HCT116 (cell line): ENCODE results near the gene FBN3. TPM values are rescaled to one million over a fixed set of nuclear protein-coding genes. Genes with fewer than 3 reads are reported as not detected.

Experiments used
- ATAC-seq: fragments of 200-7000 bp; cut with Tn5 transposase; 2 replicates; pipeline ENCODE4 v1.9.1; 2020; ENCODE audit warnings: mild to moderate bottlenecking, moderate library complexity
- BruUV-seq: library from RNA; stranded (reverse); fragments of 400-500 nt; replicated peaks from 2 replicates; lab custom pipeline; 2021; lab: Mats Ljungman, UMichigan
- CTCF ChIA-PET: fragments of 300-600 bp; sonication (Branson Sonifier 250); formaldehyde crosslinking; loops from one replicate; lab custom pipeline; 2021; ENCODE audit warnings: antibody characterized with exemption; lab: Charles Lee
- POLR2A ChIA-PET: fragments of 300-600, 350-600 bp; sonication (Branson Sonifier 250); formaldehyde crosslinking; loops from one replicate; lab custom pipeline; 2021; ENCODE audit warnings: antibody characterized with exemption; lab: Charles Lee
- RAD21 ChIA-PET, 2 experiments: fragments of 300-600 bp; sonication (Branson Sonifier 250); formaldehyde crosslinking; loops; one replicate each; lab custom pipeline; 2023; ENCODE audit warnings: low total read pairs in 2 of 2; ENCODE audit not compliant: uncharacterized antibody in 2 of 2, unreplicated experiment in 2 of 2, low non-redundant PET in 1 of 2; lab: Charles Lee
- DNase-seq: peaks from one replicate; pipeline ENCODE4 v3.0.0-alpha.2; 2010; ENCODE audit warnings: low read depth, low spot score
- H2AFZ ChIP-seq: fragments of 200-600 bp; shearing (Covaris generic), sonication (generic); 2 replicates; pipeline ENCODE4 v1.6.1; 2017; ENCODE audit warnings: low read depth, mixed run types, mixed read lengths, antibody characterized with exemption, low read length; ENCODE audit not compliant: poor library complexity, severe bottlenecking
- H3K27ac ChIP-seq: 2 replicates; pipeline ENCODE4 v1.5.1; 2012; ENCODE audit warnings: low read depth, low read length
- H3K27me3 ChIP-seq: fragments of 200-600 bp; sonication (generic); 2 replicates; pipeline ENCODE4 v1.6.1; 2016; ENCODE audit warnings: mixed run types, low read length, mixed read lengths; ENCODE audit not compliant: insufficient read depth
- H3K36me3 ChIP-seq, 2 experiments: fragments of 200-500 bp in 1 of 2; fragments of 200-600 bp in 1 of 2; sonication (Bioruptor generic) in 1 of 2; sonication (generic) in 1 of 2; 2 replicates each; pipeline versions ENCODE4 v1.5.1 to v1.6.1; 2014 to 2016; ENCODE audit warnings: low read length in 2 of 2, inconsistent platforms in 1 of 2, mixed read lengths in 1 of 2, mixed run types in 1 of 2; ENCODE audit not compliant: insufficient read depth in 2 of 2, control insufficient read depth in 1 of 2
- H3K4me1 ChIP-seq, 2 experiments: fragments of 200-600 bp in 1 of 2; sonication (generic) in 1 of 2; 2 replicates each; pipeline versions ENCODE4 v1.5.1 to v1.6.1; 2012 to 2017; ENCODE audit warnings: low read length in 2 of 2, inconsistent platforms in 1 of 2, mild to moderate bottlenecking in 1 of 2, mixed read lengths in 1 of 2, mixed run types in 1 of 2, moderate library complexity in 1 of 2; ENCODE audit not compliant: insufficient read depth in 2 of 2, control insufficient read depth in 1 of 2
- H3K4me2 ChIP-seq: fragments of 200-600 bp; sonication (generic); 2 replicates; pipeline ENCODE4 v1.6.1; 2017; ENCODE audit warnings: mixed run types, low read length, mixed read lengths
- H3K4me3 ChIP-seq, 2 experiments: fragments of 200-600 bp in 1 of 2; sonication (generic) in 1 of 2; replicated peaks in 1 of 2; 2 replicates each; pipeline ENCODE4 v1.5.1; 2011 to 2016; ENCODE audit warnings: low read length in 2 of 2, control low read depth in 1 of 2, low read depth in 1 of 2, mild to moderate bottlenecking in 1 of 2, mixed read lengths in 1 of 2, mixed run types in 1 of 2
- H3K79me2 ChIP-seq: fragments of 200-600 bp; sonication (generic); 2 replicates; pipeline ENCODE4 v1.6.1; 2017; ENCODE audit warnings: mild to moderate bottlenecking, mixed run types, low read length, moderate library complexity, mixed read lengths; ENCODE audit not compliant: insufficient read depth
- H3K9ac ChIP-seq: fragments of 200-600 bp; sonication (generic); 2 replicates; pipeline ENCODE4 v1.6.1; 2016; ENCODE audit warnings: low read length, mixed read lengths
- H3K9me2 ChIP-seq: fragments of 200-600 bp; sonication (generic), shearing (Covaris generic); 2 replicates; pipeline ENCODE4 v1.6.1; 2017; ENCODE audit warnings: mixed run types, mild to moderate bottlenecking, moderate library complexity; ENCODE audit not compliant: insufficient read depth
- H3K9me3 ChIP-seq, 2 experiments: fragments of 200-500 bp in 1 of 2; fragments of 200-600 bp in 1 of 2; sonication (Bioruptor generic) in 1 of 2; sonication (generic) in 1 of 2; 2 replicates each; pipeline ENCODE4 v1.6.1; 2014 to 2017; ENCODE audit warnings: low read length in 2 of 2, mixed read lengths in 2 of 2, inconsistent platforms in 1 of 2, low read depth in 1 of 2, mild to moderate bottlenecking in 1 of 2, mixed run types in 1 of 2, moderate library complexity in 1 of 2; ENCODE audit not compliant: control insufficient read depth in 1 of 2, insufficient read depth in 1 of 2
- H4K20me1 ChIP-seq: fragments of 200-600 bp; sonication (generic), shearing (Covaris generic); 2 replicates; pipeline ENCODE4 v1.6.1; 2017; ENCODE audit warnings: mixed run types, mild to moderate bottlenecking, moderate library complexity; ENCODE audit not compliant: insufficient read depth
- EZH2 ChIP-seq: fragments of 200-600 bp; sonication (generic); IDR thresholded peaks from 2 replicates; pipeline ENCODE4 v1.6.1; 2017; ENCODE audit warnings: antibody characterized with exemption, mixed run types
- FOSL1 ChIP-seq: IDR thresholded peaks from 2 replicates; pipeline ENCODE4 v1.6.1; 2012; ENCODE audit warnings: low read depth
- JUND ChIP-seq: IDR thresholded peaks from 2 replicates; pipeline ENCODE4 v1.6.1; 2012
- POLR2AphosphoS5 ChIP-seq: IDR thresholded peaks from 2 replicates; pipeline ENCODE4 v1.6.1; 2011; ENCODE audit warnings: mild to moderate bottlenecking, low read depth, low read length, moderate library complexity
- TCF7L2 ChIP-seq: IDR thresholded peaks from 2 replicates; pipeline ENCODE4 v1.7.0; 2011; ENCODE audit warnings: borderline replicate concordance, inconsistent platforms; ENCODE audit not compliant: insufficient read depth, insufficient read length; ENCODE audit errors: extremely low read depth
- ZNF274 ChIP-seq: fragments of 200-500 bp; sonication (Bioruptor generic); IDR thresholded peaks from 2 replicates; pipeline ENCODE4 v1.6.1; 2014; ENCODE audit warnings: mild to moderate bottlenecking, low read depth, low read length, inconsistent platforms
- intact Hi-C: fragments of 100-400 bp; cut with micrococcal nuclease; formaldehyde crosslinking; loops from 2 replicates; pipeline ENCODE4 v1.10.0; 2022
- total RNA-seq: library from RNA; stranded (reverse); gene quantifications from one replicate; pipeline ENCODE4 v1.2.1, GENCODE V29; 2021; ENCODE audit not compliant: unreplicated experiment
- TF ChIP-seq, protein P1 (sequence below): IDR thresholded peaks from 2 replicates; pipeline ENCODE4 v1.6.1; 2011; ENCODE audit warnings: mild to moderate bottlenecking, low read length, moderate library complexity; ENCODE audit not compliant: insufficient replicate concordance; ENCODE audit errors: extremely low read depth
- TF ChIP-seq, protein P2 (sequence below), 3 experiments: fragments of 200-600 bp in 1 of 3; sonication (generic) in 1 of 3; IDR thresholded peaks in 2 of 3; conservative IDR thresholded peaks in 1 of 3; 2 replicates each; pipeline ENCODE4 v1.5.1; 2012 to 2017; ENCODE audit warnings: low read depth in 2 of 3, low read length in 2 of 3, antibody characterized with exemption in 1 of 3, borderline replicate concordance in 1 of 3, control low read depth in 1 of 3, mild to moderate bottlenecking in 1 of 3, mixed read lengths in 1 of 3, mixed run types in 1 of 3, moderate library complexity in 1 of 3; ENCODE audit not compliant: insufficient read depth in 1 of 3
- TF ChIP-seq, protein P3 (sequence below): IDR thresholded peaks from 2 replicates; pipeline ENCODE4 v1.6.1; 2012

FBN3 gene
- total RNA-seq, 1 experiment from 2014 or later, result 6.6 TPM

DNA sequence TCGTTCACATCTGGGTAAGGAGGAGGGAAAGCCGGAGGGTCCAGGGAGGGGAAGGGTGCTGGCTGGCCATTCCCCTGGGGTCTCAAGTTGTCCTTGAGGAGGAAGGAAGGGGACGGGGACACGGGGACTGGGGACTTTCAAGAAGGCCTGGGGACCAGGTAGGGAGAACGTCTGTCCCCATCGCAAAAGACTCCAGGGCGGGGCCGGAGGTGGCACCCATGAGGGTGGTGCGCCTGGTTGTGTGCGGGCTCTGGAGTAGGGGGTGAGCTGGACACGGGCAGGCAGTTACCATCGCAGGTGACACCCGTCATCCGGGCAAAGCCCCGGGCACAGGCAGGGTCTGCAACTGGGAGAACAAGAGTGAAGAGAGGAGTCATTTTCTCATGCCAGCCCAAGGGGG lies 23.4 kb downstream of the FBN3 start:
- H3K4me3 ChIP-seq, result no peak overlapping the region
- H3K9me2 ChIP-seq, result no peaks in the 10 kb centered on the region
- BruUV-seq, result no TSS peak
- ChIA-PET POLR2A (no interaction called here), CTCF (no interaction called here)
- no peak overlapping the region for H3K27ac ChIP-seq
- H3K4me2 ChIP-seq, result no peak overlapping the region
- no peaks in the 10 kb centered on the region for H3K9me3 ChIP-seq
- H3K79me2 ChIP-seq, result no peaks in the 10 kb centered on the region
- intact Hi-C loops, result no loop called here
- TF ChIP-seq ZNF274, result no peak
- TF ChIP-seq FOSL1, result no peak
- TF ChIP-seq, protein P1, sequence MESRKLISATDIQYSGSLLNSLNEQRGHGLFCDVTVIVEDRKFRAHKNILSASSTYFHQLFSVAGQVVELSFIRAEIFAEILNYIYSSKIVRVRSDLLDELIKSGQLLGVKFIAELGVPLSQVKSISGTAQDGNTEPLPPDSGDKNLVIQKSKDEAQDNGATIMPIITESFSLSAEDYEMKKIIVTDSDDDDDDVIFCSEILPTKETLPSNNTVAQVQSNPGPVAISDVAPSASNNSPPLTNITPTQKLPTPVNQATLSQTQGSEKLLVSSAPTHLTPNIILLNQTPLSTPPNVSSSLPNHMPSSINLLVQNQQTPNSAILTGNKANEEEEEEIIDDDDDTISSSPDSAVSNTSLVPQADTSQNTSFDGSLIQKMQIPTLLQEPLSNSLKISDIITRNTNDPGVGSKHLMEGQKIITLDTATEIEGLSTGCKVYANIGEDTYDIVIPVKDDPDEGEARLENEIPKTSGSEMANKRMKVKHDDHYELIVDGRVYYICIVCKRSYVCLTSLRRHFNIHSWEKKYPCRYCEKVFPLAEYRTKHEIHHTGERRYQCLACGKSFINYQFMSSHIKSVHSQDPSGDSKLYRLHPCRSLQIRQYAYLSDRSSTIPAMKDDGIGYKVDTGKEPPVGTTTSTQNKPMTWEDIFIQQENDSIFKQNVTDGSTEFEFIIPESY, result no peak
- TF ChIP-seq, protein P2, sequence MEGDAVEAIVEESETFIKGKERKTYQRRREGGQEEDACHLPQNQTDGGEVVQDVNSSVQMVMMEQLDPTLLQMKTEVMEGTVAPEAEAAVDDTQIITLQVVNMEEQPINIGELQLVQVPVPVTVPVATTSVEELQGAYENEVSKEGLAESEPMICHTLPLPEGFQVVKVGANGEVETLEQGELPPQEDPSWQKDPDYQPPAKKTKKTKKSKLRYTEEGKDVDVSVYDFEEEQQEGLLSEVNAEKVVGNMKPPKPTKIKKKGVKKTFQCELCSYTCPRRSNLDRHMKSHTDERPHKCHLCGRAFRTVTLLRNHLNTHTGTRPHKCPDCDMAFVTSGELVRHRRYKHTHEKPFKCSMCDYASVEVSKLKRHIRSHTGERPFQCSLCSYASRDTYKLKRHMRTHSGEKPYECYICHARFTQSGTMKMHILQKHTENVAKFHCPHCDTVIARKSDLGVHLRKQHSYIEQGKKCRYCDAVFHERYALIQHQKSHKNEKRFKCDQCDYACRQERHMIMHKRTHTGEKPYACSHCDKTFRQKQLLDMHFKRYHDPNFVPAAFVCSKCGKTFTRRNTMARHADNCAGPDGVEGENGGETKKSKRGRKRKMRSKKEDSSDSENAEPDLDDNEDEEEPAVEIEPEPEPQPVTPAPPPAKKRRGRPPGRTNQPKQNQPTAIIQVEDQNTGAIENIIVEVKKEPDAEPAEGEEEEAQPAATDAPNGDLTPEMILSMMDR (IDR thresholded peaks at IDR 0.05 in 2 of 3, conservative IDR thresholded peaks at IDR 0.05 in 1 of 3; ENCODE audit: borderline replicate concordance in 1 of 3, insufficient read depth in 1 of 3, low read depth in 2 of 3, low read length in 2 of 3), result no peak
- TF ChIP-seq EZH2, result no peak
- TF ChIP-seq, protein P3, sequence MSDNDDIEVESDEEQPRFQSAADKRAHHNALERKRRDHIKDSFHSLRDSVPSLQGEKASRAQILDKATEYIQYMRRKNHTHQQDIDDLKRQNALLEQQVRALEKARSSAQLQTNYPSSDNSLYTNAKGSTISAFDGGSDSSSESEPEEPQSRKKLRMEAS, result no peak
- no peak for TF ChIP-seq TCF7L2
- no peak for TF ChIP-seq JUND
- TF ChIP-seq POLR2AphosphoS5, result no peak
- TF ChIP-seq, all 23 proteins: peak for 0
- no peaks in the 10 kb centered on the region for H3K4me1 ChIP-seq
- RAD21 ChIA-PET, result no interaction called here
- DNase-seq (no peak), ATAC-seq (no peak)
- no peak overlapping the region for H3K9ac ChIP-seq
- no peaks in the 10 kb centered on the region for H3K27me3 ChIP-seq
- H3K36me3 ChIP-seq, result no peaks in the 10 kb centered on the region
- no peak overlapping the region for H2AFZ ChIP-seq
- no peaks in the 10 kb centered on the region for H4K20me1 ChIP-seq
